Panc1 (cell line): ENCODE measurements around the gene NOS1.

Source experiments
- CTCF ChIP-seq: fragments of 450-650 bp; IDR thresholded peaks from 2 replicates; pipeline ENCODE4 v1.5.1; 2017; ENCODE audit warnings: mild to moderate bottlenecking
- POLR2AphosphoS5 ChIP-seq: IDR thresholded peaks from 2 replicates; pipeline ENCODE4 v1.6.1; 2012; ENCODE audit warnings: mild to moderate bottlenecking, low read depth, low read length, moderate library complexity
- SIN3A ChIP-seq: IDR thresholded peaks from 2 replicates; pipeline ENCODE4 v1.6.1; 2012; ENCODE audit warnings: low read depth, mild to moderate bottlenecking, low read length, moderate library complexity, borderline replicate concordance; ENCODE audit not compliant: insufficient read depth

GRCh38 chr12:117339104-117339503 lies 22.3 kb downstream of the NOS1 start:
- TF ChIP-seq CTCF: no peak
- TF ChIP-seq SIN3A: no peak
- TF ChIP-seq POLR2AphosphoS5: no peak
